ENCODE data around the gene LECT2.
A peak's percentile ranks its signal among the peaks of the same experiment; 100 is the strongest.

LECT2 gene

DNA sequence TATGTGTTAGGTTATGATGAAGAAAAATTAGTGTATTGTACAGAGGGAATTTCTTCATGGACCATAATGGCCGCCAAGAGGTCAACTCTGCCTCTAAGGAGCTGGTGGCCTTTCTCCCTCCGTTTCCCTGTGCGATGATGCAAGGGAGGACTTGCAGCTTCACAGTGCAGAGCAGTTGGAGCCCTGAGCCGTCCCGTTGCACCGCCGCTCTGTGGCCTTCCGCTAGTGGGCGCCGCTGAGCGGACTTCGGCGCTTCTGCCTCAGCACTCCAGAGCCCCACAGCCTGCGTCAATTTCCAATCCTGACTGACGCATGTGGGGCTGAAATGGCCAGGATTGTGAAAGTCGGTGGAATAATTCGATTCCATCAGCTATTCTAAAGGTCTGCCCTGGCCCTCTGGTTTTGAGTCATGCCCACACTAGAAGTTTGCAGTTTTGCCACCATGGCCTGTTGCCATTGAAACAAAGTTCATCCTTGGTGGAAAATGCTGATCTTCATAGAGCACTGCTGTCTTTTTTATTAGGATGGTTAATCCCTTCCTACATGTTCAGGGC lies 22.7 kb upstream of the LECT2 start:
- DNase-seq: peak; percentile 72 to 79

DNA sequence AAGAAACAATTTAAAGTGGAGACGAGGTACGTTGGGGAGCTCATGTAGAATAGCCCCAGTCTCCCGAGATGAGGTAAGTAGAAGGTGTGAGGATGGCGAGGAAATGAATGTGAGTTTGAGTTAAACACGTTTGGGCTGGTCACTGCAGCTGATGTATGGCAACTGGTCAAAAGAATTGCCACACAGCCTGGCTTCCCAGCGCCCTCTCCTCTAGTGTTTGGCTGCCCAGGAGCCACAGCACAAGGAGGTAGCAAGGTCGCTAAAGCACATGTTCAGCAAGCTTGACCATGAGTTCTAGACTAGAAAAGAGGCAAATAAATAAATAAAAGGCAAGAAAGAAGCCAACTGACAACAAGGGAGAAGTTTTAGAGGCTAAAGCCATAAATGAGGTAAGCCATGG lies 21.4 kb upstream of the LECT2 start:
- no peak for DNase-seq

DNA sequence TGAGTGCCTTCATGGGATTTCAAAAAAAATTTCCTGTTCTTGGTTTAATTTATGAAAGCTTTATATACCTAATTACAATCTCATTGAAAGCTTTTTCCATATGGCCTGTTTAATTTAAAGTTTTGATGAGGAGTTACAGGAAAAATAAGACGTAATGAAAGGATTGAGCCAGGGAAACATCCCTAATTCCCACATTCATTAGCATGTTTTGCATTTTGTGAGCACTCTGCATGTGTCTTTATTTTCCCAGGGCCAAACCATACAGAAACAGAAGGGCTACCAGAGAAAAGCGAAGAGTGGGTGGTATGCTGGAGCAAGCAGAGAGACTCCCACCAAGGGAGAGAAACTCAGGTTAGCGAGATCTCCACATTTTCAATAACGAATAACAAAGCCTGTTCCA lies 20.3 kb upstream of the LECT2 start:
- DNase-seq: no peak

DNA sequence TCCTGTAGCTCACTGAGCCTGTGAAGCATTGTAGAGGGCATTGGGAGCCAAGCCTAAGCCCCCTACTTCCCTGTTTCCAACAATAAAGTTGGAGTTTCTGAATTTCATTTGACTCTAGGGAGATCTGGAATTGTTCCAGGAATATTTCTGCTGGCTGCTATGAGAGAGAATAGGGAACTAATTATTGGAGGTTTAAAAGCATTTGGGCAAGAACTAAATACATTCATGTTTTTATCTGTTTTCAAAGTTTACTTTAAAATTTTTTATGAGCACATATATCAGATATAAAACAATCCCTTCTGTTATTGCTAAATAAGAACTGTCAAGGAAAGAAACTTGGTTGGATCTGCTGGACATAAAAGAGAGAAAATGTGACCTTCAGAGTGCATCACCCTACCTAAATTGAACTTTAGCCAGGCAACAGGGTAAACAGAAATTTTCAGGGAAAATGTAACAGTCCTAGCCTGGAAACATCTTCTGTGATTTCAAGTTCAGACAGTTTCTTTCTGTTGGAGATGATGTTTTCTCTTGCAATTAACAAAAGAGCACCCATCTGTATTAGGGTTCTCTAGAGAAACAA lies 19.3 kb upstream of the LECT2 start:
- no peak for DNase-seq

DNA sequence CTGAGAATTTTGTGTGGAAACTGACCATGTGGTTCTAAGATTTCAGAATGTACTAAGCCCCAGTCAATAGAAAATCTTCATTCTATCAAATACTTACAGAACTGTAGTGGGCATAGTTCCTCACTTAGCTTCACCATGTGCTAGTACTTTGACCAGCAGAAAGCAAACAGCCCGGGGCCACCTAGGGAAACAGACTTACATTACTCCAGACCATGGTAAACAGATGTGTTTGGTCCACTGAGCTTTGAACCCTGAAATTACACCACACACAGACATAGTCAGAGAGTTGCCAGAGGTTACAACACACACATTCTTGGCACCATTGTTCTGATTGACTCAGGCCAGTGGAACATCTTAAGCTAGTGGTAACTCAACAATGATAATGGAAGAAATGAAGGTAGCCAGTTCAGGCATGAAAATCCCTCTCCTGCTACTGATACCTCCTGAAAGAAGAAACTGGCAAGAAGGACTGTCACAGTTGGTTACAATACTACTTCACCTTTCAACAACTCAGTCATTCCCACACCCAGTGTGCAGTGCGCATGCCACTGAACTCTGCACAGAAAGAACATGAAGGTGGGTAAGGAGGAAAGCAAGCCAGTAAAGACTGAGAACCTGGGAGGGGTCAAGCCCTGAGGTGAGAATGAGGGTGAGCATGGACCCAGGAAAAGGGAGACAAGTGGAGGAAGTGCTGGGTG lies 18.7 kb upstream of the LECT2 start:
- no peak for DNase-seq

DNA sequence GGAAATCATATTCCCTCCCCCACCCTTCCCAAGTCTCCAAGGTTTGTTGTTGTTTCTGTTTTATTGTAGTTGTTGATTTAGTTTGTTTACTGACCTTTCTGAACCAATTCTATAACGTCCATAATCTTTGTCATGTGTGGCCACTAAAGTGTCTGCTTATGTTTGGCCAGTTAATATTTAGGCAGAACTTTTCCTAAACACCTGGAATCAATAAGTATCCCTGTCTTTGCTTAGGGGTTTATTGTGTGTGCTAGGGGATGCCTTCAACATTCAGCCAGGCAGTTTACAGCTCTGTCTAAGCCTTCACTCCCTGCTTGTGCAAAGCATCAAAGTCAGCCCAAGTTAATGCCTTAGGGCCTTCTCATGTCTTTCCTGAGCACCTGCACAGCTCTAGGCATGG lies 16.9 kb upstream of the LECT2 start:
- no peak for DNase-seq

DNA sequence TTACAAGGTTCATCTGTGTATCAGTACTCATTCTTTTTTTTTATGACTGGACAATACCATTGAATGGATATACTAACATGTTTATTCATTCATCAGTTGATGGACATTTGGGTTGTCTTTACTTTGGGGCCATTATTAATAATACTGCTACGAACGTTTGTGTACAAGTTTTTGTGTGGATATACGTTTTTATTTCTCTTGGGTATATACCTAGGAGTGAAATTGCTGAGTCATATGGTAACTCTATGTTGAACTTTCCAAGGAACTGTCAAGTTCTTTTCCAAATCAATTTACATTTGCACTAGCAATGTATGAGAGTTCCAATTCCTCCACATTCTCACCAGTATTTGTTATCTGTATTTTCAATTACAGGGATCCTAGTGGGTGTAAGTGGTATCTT lies 12.0 kb upstream of the LECT2 start:
- no peak for DNase-seq

DNA sequence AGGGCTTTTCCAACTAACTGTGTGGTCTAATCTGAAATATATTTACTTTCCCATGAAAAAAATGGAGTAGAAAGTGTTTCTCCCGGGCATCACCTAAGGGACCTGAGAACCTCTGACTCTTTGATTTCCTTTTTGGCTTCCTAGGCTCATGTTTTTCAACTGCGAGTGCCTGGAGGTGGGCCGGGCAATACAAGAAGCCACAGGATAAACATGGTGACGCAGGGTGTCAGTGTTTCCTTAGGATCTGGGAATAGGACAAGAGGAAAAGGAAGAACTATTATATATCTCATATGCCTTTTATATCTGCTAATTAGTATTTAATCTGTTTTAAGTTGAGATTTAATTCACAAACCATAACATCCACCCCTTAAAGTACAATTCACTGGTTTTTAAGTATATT lies 11.4 kb upstream of the LECT2 start:
- no peak for DNase-seq

DNA sequence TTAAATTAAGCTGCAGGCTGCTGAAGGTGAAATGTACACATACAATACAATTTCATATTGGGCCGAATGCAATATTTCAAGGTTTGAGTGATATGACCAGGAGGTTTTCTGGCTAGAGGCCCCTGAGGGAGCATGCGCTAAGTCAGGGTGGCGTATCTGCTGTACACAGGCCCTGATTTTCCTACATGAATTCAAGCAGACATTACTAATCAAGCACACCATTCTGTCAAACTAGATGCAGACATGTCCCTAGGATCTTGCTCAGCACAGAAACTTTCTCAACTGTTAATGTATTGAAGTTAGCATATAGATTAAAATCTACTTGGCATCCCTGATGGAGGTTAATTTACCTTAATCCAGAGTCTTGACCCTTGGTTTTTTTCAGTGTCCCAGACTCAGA lies 10.7 kb upstream of the LECT2 start:
- no peak for DNase-seq

DNA sequence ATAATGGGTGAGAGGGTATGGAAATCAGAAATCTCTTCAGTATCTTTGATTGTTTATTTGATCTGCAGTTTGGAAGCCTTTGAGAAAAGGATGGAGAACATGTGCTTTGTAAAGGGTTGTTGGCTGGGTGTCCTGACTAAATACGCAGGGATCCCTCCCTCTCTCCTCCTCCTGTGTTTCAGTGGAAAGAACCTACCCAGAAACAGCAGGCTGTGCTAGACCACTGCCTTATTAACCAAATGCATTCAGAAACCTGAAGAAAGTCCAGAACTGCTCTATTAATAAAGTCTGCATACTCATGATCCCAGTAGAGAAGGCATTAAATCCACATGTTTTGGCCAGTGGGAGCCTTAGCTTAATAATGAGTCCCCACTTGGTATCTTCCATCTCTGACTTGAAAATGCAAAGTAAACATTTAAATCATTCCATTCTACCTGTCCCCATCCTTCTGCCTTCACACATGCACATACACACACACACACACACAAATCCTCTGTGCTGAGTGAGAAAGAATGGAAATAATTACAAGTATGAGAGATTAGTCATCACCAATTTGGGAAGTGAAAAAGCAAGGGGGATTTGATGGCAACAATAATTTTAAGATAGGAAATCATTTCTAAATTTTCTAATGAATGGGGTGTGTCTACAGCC lies 10.0 kb upstream of the LECT2 start:
- no peak for DNase-seq

DNA sequence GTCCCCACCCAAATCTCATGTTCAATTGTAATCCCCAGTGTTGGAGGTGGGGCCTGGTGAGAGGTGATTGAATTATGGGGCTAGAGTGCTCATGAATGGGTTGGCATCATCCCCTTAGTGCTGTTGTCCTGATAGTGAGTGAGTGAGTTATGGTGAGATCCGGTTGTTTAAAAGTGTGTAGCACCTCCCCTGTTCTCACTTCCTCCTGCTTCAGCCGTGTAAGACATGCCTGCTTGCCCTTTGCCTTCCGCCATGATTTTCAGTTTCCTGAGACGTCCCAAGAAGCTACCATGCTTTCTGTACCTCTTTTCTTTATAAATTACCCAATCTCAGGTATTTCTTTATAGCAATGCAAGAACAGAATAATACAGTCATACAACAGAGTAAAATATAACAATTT lies 742 bp upstream of the LECT2 start:
- no peak for DNase-seq

DNA sequence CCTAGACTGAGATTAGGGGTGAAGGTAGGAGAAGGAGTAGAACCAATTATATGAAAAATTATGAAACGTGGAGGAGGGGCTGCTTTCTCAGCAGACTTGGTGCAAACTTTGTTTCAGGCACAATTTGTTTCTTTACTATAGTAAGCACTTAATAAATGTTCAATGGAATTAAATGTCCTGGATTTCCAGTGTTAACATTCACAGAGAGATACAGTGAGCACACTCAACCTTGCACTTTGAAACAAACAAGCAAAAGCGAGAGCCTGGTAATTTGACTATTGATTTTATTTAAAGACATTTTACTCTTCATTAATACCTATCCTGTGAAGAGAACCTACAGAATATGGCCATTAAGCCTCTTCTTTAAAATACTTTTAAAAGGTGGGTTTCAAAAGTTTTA lies 933 bp downstream of the LECT2 start:
- DNase-seq: no peak

DNA sequence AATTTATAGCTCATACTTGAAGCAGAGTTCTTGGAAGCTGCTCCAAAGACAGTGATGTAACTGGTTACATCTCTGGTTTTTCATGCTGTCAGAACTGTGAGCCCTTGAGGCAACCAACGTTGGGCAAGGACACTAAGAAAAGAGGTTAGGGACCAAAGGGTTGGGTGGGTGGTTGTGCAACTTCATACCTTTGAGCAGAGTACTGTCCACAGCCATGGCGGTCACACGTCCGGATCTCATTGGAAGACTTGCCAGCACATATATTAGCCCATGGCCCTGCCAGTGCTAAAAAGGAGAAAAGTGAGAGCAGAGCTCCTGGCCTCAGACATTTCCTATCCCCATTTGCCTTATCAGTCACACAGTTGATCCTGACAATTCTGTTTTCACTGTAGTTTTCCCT lies 2.1 kb downstream of the LECT2 start:
- DNase-seq: no peak

DNA sequence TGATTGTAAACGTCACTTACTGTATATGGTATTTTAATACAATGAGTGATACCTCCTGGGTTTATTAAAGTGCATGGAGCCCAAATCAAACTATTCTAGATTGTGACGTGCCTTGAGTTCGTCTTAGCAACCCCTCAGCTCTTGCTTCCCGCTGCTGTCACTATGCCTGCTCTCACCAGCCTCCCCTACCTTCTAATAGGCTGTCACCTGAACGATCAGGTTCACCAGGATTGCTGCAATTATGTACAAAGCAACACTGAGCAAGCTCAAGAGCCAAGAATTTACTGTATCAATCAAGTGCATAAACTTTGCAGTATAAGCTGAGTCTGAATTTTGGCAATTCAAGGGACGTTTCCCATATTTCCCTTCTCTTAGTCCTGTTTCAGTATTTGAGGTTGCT lies 3.0 kb downstream of the LECT2 start:
- no peak for DNase-seq

DNA sequence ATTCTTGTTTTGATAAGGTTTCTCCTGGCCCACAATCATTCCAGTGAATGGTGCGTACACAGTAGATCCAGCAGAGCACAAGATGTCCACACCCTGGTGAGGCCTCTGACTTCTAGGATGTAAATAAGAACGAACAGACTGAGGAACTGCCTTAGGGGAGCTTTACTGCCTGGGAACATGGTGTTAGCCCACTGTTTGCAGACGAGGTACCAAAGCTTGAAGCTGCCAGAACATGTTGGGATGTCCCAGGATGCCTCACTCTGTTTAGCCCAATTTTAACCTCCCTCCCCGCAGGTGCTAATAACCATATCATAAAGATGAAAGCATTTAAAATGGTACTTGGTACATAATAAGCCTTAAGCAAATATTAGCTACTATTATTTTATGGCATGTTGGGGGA lies 3.5 kb downstream of the LECT2 start:
- no peak for DNase-seq

DNA sequence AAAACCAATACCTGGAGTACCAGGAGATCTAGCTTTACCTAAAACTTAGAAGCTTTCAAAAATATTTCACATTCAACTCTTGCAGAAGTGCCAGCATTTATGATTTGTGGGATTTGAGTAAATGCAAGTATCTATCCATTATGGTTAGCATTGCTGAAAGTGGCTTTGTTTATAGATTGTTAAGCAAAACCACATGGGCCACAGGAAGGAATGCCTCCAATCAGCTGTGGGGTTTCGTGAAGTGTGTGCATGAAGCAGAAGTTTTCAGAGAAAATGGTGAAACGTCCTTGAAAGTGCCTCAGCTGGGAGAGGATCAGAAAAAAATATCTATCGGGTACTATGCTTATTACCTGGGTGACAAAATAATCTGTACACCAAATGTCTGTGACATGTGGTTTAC lies 4.2 kb downstream of the LECT2 start:
- no peak for DNase-seq

DNA sequence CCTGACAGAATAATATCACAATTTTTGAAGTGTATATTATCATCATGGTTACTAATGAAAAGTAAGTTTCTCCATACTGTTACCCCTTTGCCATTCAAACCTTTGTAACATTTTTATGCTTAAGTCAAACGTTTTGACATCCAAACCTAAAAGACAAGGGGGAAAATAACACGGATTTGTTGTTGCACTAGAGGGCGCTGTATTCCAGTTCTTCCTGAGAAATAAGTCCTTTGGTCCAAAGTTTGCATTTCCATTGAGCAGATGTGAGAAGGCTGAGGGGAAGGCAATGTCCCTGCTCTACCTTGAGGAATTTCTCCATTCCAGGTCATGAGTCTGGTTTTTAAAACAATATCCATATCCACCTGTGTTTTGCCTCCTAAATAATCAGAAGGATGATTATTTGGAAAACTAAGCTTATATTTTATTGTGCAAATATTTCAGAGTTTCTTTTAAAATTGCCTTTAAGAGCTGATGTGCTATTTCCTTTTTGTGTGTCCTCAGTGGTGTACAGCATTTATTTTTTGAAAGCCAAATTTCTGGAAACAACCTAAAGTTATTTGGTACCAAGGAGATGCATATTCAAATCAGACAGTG lies 9.7 kb downstream of the LECT2 start:
- peak in 1 of 2 experiments; percentile 24 for DNase-seq

DNA sequence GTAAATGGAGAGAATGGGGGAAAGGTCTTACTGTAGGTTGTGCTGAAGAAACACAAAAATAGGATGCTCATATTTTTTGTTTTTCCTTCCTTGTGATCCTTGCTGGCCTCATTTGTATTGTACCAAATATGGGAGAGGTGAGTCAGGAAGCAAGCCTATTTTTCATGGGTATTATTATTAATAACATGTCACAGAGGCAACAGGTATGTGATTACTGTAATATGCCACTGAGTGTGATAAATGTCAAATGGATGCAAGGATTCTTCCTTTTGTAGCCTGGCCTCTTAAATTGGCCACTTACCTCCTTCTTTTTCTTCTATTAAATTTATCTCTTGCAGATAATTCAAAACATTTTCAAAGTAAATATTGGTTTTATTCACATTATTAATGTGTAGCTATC lies 10.2 kb downstream of the LECT2 start:
- no peak for DNase-seq

DNA sequence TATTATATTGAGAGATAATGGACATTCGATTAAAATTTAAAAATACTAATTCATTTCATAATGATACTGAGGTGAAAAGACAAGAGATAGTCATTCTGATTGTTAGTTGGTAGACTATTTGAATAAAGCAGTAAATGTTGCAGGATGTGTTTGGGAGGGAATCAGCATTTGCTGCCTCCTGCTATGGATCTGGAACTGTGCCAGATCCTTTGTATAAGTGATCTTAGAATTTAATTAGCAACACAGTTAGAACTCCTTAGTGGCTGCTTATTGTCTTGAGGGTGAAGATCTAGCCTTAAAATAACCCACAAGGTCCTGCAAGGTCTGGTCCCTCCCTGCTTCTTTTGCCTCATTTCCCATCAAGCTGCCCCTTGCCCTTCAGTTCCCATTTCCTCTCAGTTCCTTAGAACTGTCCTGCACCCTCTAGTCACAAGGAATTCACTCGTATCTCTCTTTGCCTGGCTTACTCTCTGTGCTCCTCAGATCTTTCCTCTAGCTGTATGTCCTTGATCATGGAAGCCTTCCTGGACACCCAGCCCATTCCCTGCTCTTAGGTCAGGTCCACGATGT lies 12.5 kb downstream of the LECT2 start:
- no peak for DNase-seq

DNA sequence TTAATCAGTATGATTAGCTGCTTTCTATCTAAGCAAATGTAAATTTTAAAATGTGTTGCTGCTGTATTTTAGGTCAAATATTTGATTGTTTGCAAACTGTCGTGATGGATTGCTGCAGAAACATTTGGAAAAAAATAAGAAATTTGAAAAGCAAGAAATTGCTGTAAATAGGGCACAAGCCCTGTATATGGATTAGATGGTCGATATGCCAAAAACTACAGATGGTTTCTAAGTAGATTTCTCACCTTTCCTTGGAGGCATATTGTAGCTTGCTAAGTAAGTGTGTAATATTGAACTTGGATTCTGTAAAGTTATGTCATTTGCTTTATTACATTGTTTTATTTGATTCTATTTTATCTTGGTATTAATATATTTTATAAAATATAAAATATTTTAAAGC lies 13.1 kb downstream of the LECT2 start:
- DNase-seq: no peak

DNA sequence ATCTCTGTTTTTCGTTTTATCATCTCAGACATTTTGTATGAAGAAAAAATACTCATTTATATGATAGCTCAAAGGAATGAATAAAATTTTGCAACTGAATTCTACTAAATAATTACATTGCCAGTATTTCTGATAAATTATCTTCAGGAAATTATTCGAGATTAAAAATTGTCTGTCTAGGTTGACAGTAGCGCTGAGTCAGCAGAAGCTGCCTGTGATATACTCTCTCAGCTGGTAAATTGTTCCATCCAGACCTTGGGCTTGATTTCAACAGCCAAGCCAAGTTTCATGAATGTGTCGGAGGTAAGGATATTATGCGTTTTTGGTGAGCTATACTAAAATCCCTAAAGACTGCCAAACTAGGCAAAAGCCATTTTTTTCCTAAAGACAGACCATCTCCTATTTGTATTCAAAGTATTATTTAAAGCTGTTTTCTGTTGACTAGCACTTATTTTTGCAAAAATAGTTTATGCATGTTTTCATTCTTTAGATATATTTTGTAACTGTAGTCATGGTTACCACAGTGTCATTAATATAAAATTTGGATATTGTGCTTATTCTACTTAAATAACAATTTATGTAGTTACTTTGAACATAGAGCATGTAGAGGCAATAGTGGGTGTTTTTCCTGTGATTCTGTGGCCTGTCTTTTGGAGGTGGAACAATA lies 17.4 kb downstream of the LECT2 start:
- no peak for DNase-seq

DNA sequence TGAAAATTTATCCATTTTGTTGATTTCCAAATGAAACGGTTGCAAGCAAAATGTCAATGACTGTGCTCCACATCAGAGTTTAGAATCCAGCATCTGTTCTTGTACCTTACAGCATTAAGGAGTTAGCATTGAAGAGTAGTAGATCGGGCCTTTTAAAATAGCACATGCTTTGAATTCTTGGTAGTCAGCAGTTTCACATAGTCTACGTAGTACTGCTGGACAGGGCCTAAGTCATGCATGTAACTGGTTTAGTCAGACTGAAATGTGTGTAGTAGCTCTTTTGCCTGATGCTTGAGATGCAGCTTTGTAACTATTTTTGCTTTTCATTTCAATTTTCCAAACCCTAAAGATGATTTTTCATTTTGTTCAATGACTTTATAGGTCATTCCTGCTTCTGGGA lies 19.8 kb downstream of the LECT2 start:
- no peak for DNase-seq

DNA sequence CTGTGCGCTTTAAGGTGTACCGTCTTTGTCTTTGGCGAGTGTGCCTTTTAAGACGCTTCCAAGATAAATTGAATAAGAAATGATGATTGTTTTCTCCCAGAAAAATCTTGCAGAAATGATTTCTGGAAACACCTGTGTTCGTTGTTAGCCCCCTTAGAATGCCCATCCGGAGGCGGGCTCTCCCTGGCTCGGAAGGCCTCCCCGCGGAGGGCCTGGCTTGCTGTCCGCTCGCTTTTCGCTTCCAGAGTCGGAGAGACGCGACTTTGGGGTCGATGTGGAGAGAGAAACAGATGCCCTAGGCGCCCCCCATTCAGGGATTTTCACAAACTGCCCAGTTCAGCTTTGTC lies 23.9 kb downstream of the LECT2 start:
- DNase-seq: no peak
